NOMO-1 (cell line): ENCODE measurements around the gene PLXNA4.

Experiments
- DNase-seq, 2 experiments: peaks; one replicate each; lab custom pipeline; 2025; ENCODE audit not compliant: unreplicated experiment in 2 of 2; lab: John Stamatoyannopoulos, UW

PLXNA4 gene

GRCh38 chr7:132446666-132447278 is 129.5 kb downstream of the PLXNA4 start:
- DNase-seq: no peak

DNA sequence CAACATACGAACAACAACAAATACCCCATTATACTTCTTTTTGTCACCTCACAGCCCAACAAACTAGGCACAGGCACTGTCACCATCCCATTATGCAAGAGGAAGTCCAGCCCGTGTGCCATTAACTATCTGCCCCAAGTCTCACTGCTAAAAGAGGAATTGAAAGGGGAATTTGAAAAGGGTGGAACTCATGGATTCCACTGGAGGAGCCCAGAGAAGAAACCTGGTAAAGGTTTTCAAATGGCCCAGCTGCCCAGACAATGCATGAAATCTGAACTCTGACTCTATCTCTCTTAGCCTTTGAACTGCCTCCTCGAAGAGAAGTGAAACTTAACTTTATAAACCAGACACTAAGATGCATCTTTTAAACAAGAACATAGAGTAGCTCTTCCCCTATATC is 130.0 kb downstream of the PLXNA4 start:
- DNase-seq: peak; percentile 65 to 81

GRCh38 chr7:132443761-132444520 is 132.3 kb downstream of the PLXNA4 start:
- DNase-seq: no peak

- no peak for DNase-seq
Observed at GRCh38 chr7:132441935-132442334, 134.3 kb downstream of the PLXNA4 start.

- DNase-seq: no peak
Observed at GRCh38 chr7:132440151-132440550, 136.1 kb downstream of the PLXNA4 start.

DNA sequence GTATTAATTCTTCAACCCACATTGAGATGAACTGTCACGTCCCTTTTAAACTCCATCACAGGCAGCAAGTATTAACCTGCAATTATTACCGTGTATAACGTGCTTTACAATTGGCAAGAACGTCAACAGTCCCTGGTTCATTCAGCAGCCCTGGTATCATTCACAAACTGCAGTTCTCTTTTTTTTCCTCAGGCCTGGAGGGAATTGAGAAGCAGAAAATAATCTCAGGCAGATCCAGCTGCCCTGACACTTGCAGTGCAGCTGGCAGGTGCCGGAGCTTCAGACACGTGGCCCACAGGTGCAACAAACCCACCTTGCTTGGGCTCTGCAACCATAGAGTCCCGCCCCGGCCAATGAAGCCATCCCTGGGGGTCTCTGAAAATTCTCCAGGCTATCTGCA is 137.3 kb downstream of the PLXNA4 start:
- DNase-seq: no peak

DNA sequence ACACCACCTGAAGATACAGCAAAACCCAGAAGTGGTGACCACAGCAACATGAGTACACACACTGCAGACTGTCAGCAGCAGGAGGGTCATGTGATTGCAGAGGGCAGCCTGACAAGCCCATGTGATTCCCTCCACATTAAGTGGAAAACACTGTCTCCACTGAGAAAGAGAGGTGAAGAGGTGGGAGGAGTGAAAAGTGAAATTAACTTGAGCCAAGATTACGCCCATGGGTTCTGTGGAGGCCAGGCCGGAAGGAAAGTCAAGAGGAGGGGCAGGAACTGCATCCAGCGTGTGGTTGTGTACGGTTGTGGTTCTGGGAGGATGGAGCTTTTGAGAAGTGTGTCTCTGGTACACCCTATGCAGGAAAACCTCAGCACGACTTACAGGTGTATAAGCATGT is 138.5 kb downstream of the PLXNA4 start:
- no peak for DNase-seq

- no peak for DNase-seq
Observed at GRCh38 chr7:132436121-132436520, 140.1 kb downstream of the PLXNA4 start.

DNA sequence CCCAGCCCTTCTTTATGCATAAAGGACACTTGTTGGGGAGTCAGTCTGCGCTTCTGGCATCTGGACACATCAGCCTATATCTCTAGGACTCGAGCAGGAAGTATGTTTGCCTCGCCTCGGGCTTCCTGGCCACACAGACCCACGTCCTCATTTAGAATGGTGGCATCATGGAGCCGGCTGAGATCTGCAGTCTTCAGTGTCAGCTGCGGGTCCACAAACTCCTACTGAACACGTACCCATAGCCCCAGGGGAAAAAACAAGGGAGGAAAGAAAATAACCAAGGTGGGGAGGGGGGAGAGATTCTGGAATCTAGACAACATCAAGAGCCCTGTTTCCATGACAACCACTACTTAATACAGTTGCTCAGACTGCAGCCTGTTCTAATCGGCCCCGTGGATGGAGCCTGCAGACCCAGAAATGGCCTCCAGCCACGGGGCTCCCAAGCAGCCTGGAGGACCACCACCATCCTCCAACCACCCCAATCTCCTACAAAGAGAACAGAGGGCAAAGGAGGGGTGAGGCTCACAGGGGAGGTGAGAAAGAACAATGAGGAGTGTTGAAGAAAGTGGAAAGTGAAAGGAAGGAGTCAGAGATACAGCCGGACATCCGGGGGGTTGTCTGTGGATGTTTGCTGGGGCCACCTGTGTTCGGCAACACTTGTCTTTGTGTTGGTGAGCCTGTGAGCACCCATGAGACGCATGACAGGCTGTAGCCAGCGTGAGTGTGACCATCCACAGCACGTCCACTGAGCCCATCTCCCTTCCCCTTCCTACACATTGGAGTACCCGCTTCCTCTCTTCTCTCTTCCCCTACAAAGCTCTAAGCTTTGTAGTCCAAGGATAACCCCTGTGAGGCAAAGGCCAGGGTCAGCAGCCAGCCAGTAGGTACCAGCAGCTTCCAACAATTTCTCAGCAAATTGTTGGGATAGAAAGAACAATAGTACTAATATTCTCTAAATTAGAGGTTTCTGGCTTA is 141.0 kb downstream of the PLXNA4 start:
- no peak for DNase-seq

DNA sequence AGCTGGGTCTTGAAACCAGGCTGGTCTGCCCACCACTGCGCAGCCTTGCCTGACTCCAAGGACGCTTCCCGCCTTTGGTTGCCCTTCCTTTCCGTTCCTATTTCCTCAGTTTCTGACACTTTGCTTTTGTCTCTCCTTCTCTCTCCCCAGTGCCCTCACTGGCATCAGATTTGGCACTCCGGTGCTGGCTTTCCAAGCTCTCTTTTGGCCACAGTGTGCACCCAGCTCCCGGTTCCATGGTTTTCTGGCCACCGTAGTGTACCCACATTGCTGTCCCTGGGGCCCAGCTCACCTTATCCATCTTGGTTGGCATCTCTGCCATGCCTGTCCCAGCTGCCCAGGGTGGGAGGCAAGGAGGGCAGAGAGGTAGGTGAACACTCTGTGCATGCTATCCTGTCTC is 142.2 kb downstream of the PLXNA4 start:
- DNase-seq: no peak

DNA sequence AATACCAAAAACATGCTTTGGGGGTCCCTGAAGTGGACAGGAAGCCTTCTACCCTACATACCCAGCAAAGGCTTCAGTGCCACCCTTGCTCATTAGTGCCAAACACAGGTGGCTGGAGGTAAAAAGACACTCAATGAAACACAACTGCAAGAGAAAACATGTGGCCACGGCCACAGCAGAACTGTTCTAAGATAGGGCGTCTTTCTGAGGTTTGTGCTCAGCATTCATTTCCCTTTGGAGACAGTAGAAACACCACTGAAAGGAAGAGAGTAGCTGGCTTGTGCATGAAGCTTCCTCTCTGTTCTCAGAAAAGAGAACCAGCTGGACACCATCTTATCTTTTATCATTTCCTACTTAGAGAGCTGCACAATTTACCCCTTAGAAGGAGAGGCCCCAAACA is 143.0 kb downstream of the PLXNA4 start:
- no peak for DNase-seq

- no peak for DNase-seq
Observed at GRCh38 chr7:132430861-132431822, 145.1 kb downstream of the PLXNA4 start.

- no peak for DNase-seq
Observed at GRCh38 chr7:132430041-132430855, 146.0 kb downstream of the PLXNA4 start.

DNA sequence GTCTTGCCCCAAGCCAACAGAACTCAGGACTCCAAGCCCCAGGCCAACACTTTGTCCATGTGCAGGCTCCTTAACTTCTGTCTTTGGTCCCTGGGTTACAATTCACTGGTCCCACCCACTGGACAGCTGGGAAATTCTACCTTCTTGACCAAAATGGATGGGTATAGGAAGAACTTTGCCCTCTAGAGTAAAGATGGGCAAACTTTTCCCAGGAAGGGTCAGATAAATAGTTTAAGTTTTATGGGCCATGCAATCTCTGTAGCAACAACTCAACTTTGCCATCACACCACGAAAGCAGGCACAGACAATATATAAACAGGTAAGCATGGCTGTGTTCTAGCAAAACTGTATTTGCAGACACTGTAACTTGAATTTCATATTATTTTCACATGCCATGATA is 147.1 kb downstream of the PLXNA4 start:
- no peak for DNase-seq

DNA sequence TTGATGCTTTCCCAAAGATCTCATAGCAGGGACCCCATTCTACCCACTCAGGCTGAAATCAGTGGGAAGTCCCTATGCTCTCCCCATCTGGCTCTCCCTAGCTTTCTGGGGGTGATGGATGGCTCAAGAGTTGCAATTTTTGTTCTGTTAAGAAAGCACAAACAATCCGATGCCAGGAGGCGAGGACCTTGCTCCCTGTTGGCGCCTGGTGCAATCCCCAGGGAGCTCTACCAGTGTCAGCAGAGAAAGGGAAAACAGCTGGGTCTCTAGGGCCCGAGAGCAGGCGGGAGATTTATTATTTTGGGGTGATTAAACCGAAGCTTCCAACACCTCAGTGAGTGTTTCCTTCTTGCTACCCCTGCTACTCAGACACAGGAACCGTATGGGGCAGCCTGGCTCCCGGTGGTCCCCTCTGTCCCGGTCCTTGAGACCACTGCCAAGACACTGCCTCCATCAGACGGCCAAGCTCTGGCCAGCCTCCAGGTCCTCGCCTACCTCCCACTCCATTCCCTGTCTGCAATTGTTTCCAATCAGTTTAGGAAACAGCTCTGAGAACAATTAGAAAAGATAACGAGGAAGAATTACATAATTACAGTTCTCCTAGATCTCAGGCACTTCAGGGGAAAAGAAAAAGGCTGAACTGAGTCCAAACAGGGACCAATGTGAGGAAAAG is 147.9 kb downstream of the PLXNA4 start:
- DNase-seq: no peak

GRCh38 chr7:132425942-132426341 is 150.3 kb downstream of the PLXNA4 start:
- DNase-seq: no peak

GRCh38 chr7:132424821-132425724 is 151.2 kb downstream of the PLXNA4 start:
- DNase-seq: no peak

DNA sequence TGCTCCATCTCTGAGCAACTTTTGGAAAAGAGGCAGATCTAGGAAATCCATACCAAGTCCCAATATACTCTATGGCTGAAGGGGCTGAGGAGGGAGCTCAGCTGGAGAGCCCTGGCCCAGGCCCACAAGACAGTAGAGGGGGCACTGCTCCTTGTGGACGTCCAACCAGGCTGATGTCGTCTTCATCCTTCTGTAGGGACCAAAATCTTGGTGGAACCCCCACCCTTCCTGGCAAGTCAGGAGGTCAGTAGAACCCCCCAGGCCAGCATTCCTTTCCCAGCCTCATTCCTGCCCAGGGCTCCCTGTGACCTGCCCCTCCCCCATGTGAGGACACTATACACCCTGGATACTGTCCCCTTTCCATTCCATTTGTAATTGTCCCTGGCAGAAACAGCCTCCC is 152.0 kb downstream of the PLXNA4 start:
- DNase-seq: no peak
